HG03571 (cell line): ENCODE results near the gene SCN8A.
"Not testable (repeated sequence)": the region's sequence is repeated elsewhere in the genome, so short reads cannot be mapped to it uniquely, and the experiment has no call there.

Source experiments
- ATAC-seq: cut with Tn5 transposase; IDR thresholded peaks from one replicate; pipeline ENCODE4 v1.9.1; 2021; ENCODE audit not compliant: unreplicated experiment

The SCN8A gene

GRCh38 chr12:51622564-51622963 lies 31.5 kb downstream of the SCN8A start:
- no peak for ATAC-seq

GRCh38 chr12:51625370-51625769 lies 34.3 kb downstream of the SCN8A start:
- ATAC-seq = no peak

GRCh38 chr12:51626115-51626514 lies 35.1 kb downstream of the SCN8A start:
- no peak for ATAC-seq

- no peak for ATAC-seq
Observed at GRCh38 chr12:51626629-51627028, 35.6 kb downstream of the SCN8A start.

- no peak for ATAC-seq
Observed at GRCh38 chr12:51630256-51630880, 39.3 kb downstream of the SCN8A start.

GRCh38 chr12:51630986-51631385 lies 40.0 kb downstream of the SCN8A start:
- ATAC-seq = no peak

- ATAC-seq = no peak
Observed at GRCh38 chr12:51631591-51631990, 40.6 kb downstream of the SCN8A start.

GRCh38 chr12:51632623-51633022 lies 41.6 kb downstream of the SCN8A start:
- ATAC-seq = no peak

- no peak for ATAC-seq
Observed at GRCh38 chr12:51635346-51635745, 44.3 kb downstream of the SCN8A start.

GRCh38 chr12:51636581-51636980 lies 45.5 kb downstream of the SCN8A start:
- no peak for ATAC-seq

GRCh38 chr12:51636986-51637385 lies 46.0 kb downstream of the SCN8A start:
- no peak for ATAC-seq

- ATAC-seq = no peak
Observed at GRCh38 chr12:51639361-51639760, 48.3 kb downstream of the SCN8A start.

GRCh38 chr12:51642286-51642685 lies 51.3 kb downstream of the SCN8A start:
- ATAC-seq = no peak

- ATAC-seq = no peak
Observed at GRCh38 chr12:51643951-51644350, 52.9 kb downstream of the SCN8A start.

GRCh38 chr12:51644691-51645090 lies 53.7 kb downstream of the SCN8A start:
- not testable (repeated sequence) for ATAC-seq

GRCh38 chr12:51645961-51646360 lies 54.9 kb downstream of the SCN8A start:
- ATAC-seq = no peak

GRCh38 chr12:51647647-51648046 lies 56.6 kb downstream of the SCN8A start:
- ATAC-seq = no peak

- no peak for ATAC-seq
Observed at GRCh38 chr12:51653431-51653830, 62.4 kb downstream of the SCN8A start.

- ATAC-seq = no peak
Observed at GRCh38 chr12:51661199-51661598, 70.2 kb downstream of the SCN8A start.

GRCh38 chr12:51661836-51662235 lies 70.8 kb downstream of the SCN8A start:
- no peak for ATAC-seq

GRCh38 chr12:51662728-51663154 lies 71.7 kb downstream of the SCN8A start:
- no peak for ATAC-seq

- ATAC-seq = no peak
Observed at GRCh38 chr12:51663390-51663789, 72.4 kb downstream of the SCN8A start.

GRCh38 chr12:51666696-51667095 lies 75.7 kb downstream of the SCN8A start:
- no peak for ATAC-seq
